ENCODE measurements around the gene R3HCC1L. TPM values are rescaled to one million over a fixed set of nuclear protein-coding genes. Genes with fewer than 3 reads are reported as not detected.

Gene R3HCC1L
- total RNA-seq = 10 to 100 TPM; 17.7 to 27.3 (median 25.3) TPM

- WGBS, 2 donors (ENCODE audit: low coverage in 1 of 2) = 0 to 1% methylated on average over 3 to 57 of the region's 64 CpGs
- intact Hi-C loops (cut with DNase I; ENCODE audit: low total_unique reads) = no loop called here
- peak; percentile 95 for DNase-seq
- Histone ChIP-seq H3K27ac (peak within 1 kb of the TSS; percentile 89 to 98 (median 94)), H3K27me3 (no peaks in the 10 kb centered on the region), H3K9me3 (no peaks in the 10 kb centered on the region), H3K4me3 (peak within 1 kb of the TSS; percentile 66 to 99 (median 77)), H3K36me3 (no peaks in the 10 kb centered on the region), H3K4me1 (peaks cover 0 to 40% (median 22%) of the 10 kb centered on the region in 4 donors)
- TF ChIP-seq POLR2AphosphoS5 (IDR thresholded peaks at IDR 0.05) = peak; percentile 86 to 97 (median 93)
- no peak for TF ChIP-seq EP300 (IDR thresholded peaks at IDR 0.05; ENCODE audit: low read depth)
- TF ChIP-seq POLR2A (IDR thresholded peaks at IDR 0.05) = peak; percentile 95
- TF ChIP-seq CTCF (IDR thresholded peaks at IDR 0.05) = peak in 1 of 5 experiments; percentile 4
- in situ Hi-C loops (cut with MboI; ENCODE audit: low pct_ligation_motif_present in 1 of 4, low pct_unique_long_range_greater_than_20kb in 1 of 4, low sequenced_read_pairs in 3 of 4) = no loop called here
Observed at GRCh38 chr10:98134431-98135221, at the start of gene R3HCC1L. R3HCC1L (plus strand) TSS chr10:98134657; CDS start chr10:98208115, 73,458 bp downstream.

GRCh38 chr10:98085238-98085637 is 49.2 kb upstream of the R3HCC1L start:
- Histone ChIP-seq H3K27ac (no peak overlapping the region), H3K27me3 (peaks cover 14% of the 10 kb centered on the region), H3K9me3 (no peaks in the 10 kb centered on the region), H3K36me3 (no peaks in the 10 kb centered on the region), H3K4me3 (no peak overlapping the region), H3K4me1 (no peaks in the 10 kb centered on the region)
- 82 to 84% methylated on average over 4 of the region's 4 CpGs for WGBS, 2 donors (ENCODE audit: low coverage in 1 of 2)
- in situ Hi-C loops (cut with MboI; ENCODE audit: low pct_ligation_motif_present in 1 of 4, low pct_unique_long_range_greater_than_20kb in 1 of 4, low sequenced_read_pairs in 3 of 4) = no loop called here
- intact Hi-C loops (cut with DNase I; ENCODE audit: low total_unique reads) = no loop called here
- TF ChIP-seq EP300 (IDR thresholded peaks at IDR 0.05; ENCODE audit: low read depth) = no peak
- TF ChIP-seq POLR2AphosphoS5 (IDR thresholded peaks at IDR 0.05) = no peak
- TF ChIP-seq CTCF (IDR thresholded peaks at IDR 0.05) = no peak
- no peak for TF ChIP-seq POLR2A (IDR thresholded peaks at IDR 0.05)
- no peak for DNase-seq

GRCh38 chr10:98086837-98087708 is 47.4 kb upstream of the R3HCC1L start:
- Histone ChIP-seq H3K4me1 (no peaks in the 10 kb centered on the region), H3K27ac (no peak overlapping the region), H3K9me3 (no peaks in the 10 kb centered on the region), H3K4me3 (no peak overlapping the region), H3K27me3 (peaks cover 14% of the 10 kb centered on the region), H3K36me3 (no peaks in the 10 kb centered on the region)
- intact Hi-C loops (cut with DNase I; ENCODE audit: low total_unique reads) = no loop called here
- no peak for DNase-seq
- in situ Hi-C loops (cut with MboI; ENCODE audit: low pct_ligation_motif_present in 1 of 4, low pct_unique_long_range_greater_than_20kb in 1 of 4, low sequenced_read_pairs in 3 of 4) = no loop called here
- 64 to 67% methylated on average over 9 to 14 of the region's 14 CpGs for WGBS, 2 donors (ENCODE audit: low coverage in 1 of 2)
- no peak for TF ChIP-seq CTCF (IDR thresholded peaks at IDR 0.05)
- no peak for TF ChIP-seq POLR2A (IDR thresholded peaks at IDR 0.05)
- TF ChIP-seq EP300 (IDR thresholded peaks at IDR 0.05; ENCODE audit: low read depth) = no peak
- no peak for TF ChIP-seq POLR2AphosphoS5 (IDR thresholded peaks at IDR 0.05)
